ENCODE results near the gene NIP7. TPM values are rescaled to one million over a fixed set of nuclear protein-coding genes. Genes with fewer than 3 reads are reported as not detected.
"Not testable (repeated sequence)": the region's sequence is repeated elsewhere in the genome, so short reads cannot be mapped to it uniquely, and the experiment has no call there.

NIP7 gene
- total and polyA plus RNA-seq, 8 donors = 17.4 to 35.5 (median 29.3) TPM

DNA sequence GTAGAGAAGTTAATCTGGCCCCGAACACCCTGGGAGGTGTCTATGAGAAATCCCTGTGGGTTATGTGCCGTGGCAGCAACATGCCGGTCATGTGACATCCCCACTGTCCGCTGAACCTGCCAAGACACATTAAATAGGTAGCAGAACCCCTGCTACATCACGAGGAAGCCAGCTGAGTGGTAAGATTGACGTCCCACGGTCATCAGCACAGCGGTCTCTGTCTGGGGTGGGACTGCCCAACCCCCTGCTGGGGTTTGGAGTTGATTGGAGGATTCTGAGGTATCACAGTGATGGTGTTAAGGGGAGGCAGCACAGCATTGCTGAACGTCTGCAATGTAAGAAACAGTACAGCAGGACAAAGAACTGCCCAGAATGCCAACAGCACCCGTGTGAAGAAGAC, 10.0 kb downstream of the NIP7 start:
- DNase-seq (no peak), ATAC-seq (no peak)
- Histone ChIP-seq H3K4me1 (peaks cover 0 to 9% of the 10 kb centered on the region in 2 donors), H3K27ac (no peak overlapping the region), H3K27me3 (no peaks in the 10 kb centered on the region), H3K36me3 (peaks cover 0 to 43% of the 10 kb centered on the region in 2 donors), H3K9me3 (no peaks in the 10 kb centered on the region), H3K4me3 (no peak overlapping the region)
- intact Hi-C loops (cut with DNase I) = no loop called here
- TF ChIP-seq, protein P1, sequence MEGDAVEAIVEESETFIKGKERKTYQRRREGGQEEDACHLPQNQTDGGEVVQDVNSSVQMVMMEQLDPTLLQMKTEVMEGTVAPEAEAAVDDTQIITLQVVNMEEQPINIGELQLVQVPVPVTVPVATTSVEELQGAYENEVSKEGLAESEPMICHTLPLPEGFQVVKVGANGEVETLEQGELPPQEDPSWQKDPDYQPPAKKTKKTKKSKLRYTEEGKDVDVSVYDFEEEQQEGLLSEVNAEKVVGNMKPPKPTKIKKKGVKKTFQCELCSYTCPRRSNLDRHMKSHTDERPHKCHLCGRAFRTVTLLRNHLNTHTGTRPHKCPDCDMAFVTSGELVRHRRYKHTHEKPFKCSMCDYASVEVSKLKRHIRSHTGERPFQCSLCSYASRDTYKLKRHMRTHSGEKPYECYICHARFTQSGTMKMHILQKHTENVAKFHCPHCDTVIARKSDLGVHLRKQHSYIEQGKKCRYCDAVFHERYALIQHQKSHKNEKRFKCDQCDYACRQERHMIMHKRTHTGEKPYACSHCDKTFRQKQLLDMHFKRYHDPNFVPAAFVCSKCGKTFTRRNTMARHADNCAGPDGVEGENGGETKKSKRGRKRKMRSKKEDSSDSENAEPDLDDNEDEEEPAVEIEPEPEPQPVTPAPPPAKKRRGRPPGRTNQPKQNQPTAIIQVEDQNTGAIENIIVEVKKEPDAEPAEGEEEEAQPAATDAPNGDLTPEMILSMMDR (IDR thresholded peaks at IDR 0.05) = no peak

DNA sequence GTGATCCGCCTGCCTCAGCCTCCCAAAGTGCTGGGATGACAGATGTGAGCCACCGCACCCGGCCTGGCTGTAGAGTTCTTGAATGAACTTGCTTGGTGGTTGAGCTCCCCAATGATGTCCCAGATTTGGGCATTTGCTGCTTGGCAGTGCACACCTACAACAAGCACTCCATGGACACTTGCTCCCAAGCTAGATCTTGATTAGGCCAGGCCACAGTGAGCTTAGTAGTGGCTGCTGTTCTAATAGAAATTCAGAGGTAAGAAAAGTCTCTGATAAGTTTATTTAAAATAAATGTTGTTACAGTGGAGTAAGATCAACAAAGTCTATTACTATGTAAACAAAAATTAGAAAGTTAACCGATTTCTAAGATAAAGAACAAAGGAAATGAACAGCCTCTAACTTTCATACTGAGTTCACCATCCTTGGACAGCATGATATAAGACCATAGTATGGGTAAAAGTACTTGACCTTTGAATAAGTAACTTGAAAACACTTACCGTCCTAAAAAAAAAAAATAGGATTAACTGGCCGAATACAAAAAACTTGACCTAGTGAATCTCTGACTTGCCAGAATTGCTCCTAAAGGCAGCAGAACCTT, 11.1 kb downstream of the NIP7 start:
- DNase-seq (no peak), ATAC-seq (peak; percentile 79)
- Histone ChIP-seq H3K27me3 (no peaks in the 10 kb centered on the region), H3K27ac (peak overlapping the region in 1 of 2 donors; percentile 17), H3K9me3 (no peaks in the 10 kb centered on the region), H3K36me3 (peaks cover 0 to 34% of the 10 kb centered on the region in 2 donors), H3K4me1 (peaks cover 0 to 9% of the 10 kb centered on the region in 2 donors), H3K4me3 (no peak overlapping the region)
- intact Hi-C loops (cut with DNase I) = no loop called here
- TF ChIP-seq, protein P1 (IDR thresholded peaks at IDR 0.05) = no peak

DNA sequence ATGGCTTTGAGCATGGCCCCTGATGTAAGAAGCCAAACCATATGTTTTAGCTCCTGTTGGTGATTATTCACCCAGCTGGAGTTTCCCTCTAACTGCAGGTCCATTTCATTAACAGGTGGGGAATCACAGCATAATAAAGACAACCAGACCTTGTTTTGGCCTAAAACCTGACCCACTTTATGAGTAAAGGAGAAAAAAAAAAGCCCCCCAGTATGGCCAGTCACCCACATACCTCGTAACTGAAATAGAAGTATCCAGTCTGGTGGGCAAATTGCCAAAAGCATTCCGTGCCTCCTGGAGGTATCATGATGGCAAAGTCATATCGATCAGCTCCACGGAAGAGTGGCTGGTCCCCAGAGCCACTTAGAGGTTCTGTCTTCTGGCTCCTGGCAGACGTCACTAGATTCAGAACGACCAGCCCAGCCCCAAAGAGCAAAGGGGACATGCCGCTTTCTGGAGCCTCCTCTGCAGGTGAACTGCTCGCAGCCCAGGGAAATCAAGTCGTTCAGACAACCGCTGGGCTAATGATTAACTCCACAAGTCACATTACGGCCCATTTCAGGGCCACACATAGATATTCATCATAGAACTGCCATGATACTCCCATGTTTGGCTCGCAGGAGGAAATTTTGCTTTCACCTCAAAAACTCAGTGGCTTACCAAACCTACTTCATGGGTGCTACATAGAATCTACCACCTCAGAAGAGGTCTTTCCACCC, 11.9 kb downstream of the NIP7 start, which contains the start of gene TMED6:
TSS of gene TMED6 (minus strand) at position 478 of the 719 bp plus-strand sequence. CDS start at position 445, 33 bp downstream.
- Histone ChIP-seq H3K4me1 (peaks cover 0 to 1% of the 10 kb centered on the region in 2 donors), H3K9me3 (no peaks in the 10 kb centered on the region), H3K4me3 (no peak within 1 kb of the TSS), H3K27ac (peak within 1 kb of the TSS in 1 of 2 donors; percentile 17), H3K36me3 (peaks cover 0 to 34% of the 10 kb centered on the region in 2 donors), H3K27me3 (no peaks in the 10 kb centered on the region)
- TF ChIP-seq, protein P1 (IDR thresholded peaks at IDR 0.05) = no peak
- intact Hi-C loops (cut with DNase I) = no loop called here
- ATAC-seq (peak; percentile 76), DNase-seq (no peak)

DNA sequence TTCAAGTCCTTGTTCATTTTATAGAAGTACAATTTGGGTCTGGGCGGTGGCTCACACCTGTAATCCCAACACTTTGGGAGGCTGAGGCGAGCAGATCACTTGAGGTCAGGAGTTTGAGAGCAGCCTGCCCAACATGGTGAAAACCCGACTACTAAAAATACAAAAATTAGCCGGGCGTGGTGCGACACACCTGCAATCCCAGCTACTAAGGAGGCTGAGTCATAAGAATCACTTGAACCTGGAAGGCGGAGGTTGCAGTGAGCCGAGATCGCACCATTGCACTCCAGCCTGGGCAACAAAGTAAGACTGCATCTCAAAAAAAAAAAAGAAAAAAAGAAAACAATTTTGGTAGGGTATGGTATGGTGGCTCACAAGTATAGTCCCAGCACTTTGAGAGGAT, 20.5 kb downstream of the NIP7 start:
- intact Hi-C loops (cut with DNase I); H3K27ac ChIP-seq; H3K4me3 ChIP-seq; H3K9me3 ChIP-seq; H3K4me1 ChIP-seq; H3K27me3 ChIP-seq; DNase-seq: not testable (repeated sequence)
- peak; percentile 9 for ATAC-seq
- H3K36me3 ChIP-seq = peaks cover 0 to 23% of the 10 kb centered on the region in 2 donors

DNA sequence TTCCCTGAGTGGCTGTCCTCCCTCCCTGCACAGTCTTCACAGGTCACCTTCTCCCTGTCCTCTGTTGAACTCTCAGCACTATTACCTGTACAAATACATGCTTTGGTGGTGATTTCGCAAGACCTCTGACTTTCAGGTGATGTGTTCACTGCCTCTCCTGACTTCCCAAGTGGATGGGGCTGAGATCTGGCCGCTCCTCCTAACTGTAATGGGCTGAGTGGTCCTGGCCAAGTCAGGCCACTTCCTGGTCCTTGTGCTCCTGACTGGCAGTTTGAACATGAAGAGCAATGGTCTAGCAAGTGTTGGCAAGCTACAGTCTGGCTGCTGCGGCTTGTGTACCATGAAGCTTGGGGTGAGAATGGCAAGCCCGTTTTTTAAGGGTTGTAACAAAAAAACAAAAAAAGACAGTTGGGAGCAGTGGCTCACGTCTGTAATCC, 23.7 kb downstream of the NIP7 start:
- no peak overlapping the region for H3K27ac ChIP-seq
- intact Hi-C loops (cut with DNase I) = no loop called here

More for the DNA sequence above, 23.7 kb downstream of the NIP7 start:
- DNase-seq (peak in 1 of 4 donors; percentile 82), ATAC-seq (peak; percentile 94)
- Histone ChIP-seq H3K4me1 (no peaks in the 10 kb centered on the region), H3K4me3 (no peak overlapping the region), H3K36me3 (peaks cover 0 to 55% of the 10 kb centered on the region in 2 donors), H3K9me3 (no peaks in the 10 kb centered on the region), H3K27me3 (no peaks in the 10 kb centered on the region)
- TF ChIP-seq, protein P1 (IDR thresholded peaks at IDR 0.05) = no peak
